ENCODE data around the gene LYPD5. TPM values are rescaled to one million over a fixed set of nuclear protein-coding genes. Genes with fewer than 3 reads are reported as not detected.

Gene LYPD5
- total and polyA plus RNA-seq, 2 of the 13 experiments (the other 11 are each of a cell fraction or from before 2014, with no cell fraction given) = not detected

- H3K4me3 ChIP-seq (replicated peaks in 1 of 3; ENCODE audit: insufficient read depth in 1 of 3, low read depth in 2 of 3, low read length in 3 of 3) = no peak overlapping the region
- H4K20me1 ChIP-seq (ENCODE audit: insufficient read depth, low read length) = no peaks in the 10 kb centered on the region
- WGBS (ENCODE audit: low lambda C conversion rate) = 98% methylated on average over 4 of the region's 4 CpGs
- BruUV-seq (replicated peaks) = no TSS peak
- intact Hi-C loops (cut with micrococcal nuclease; ENCODE audit: unreplicated experiment) = no loop called here
- H3K36me3 ChIP-seq (replicated peaks in 1 of 2; ENCODE audit: control insufficient read depth in 1 of 2, insufficient read depth in 2 of 2, low read length in 2 of 2) = peaks cover 24 to 69% of the 10 kb centered on the region in 2 experiments
- no peak overlapping the region for H3K4me2 ChIP-seq (ENCODE audit: low read depth, low read length)
- ChIA-PET CTCF (ENCODE audit: low intra/inter-chr PET ratio, low total read pairs) (no interaction called here), POLR2A (no interaction called here)
- DNase-seq (ENCODE audit: low spot score) = no peak
- no peak overlapping the region for H2AFZ ChIP-seq (ENCODE audit: low read length)
- H3K27ac ChIP-seq (ENCODE audit: extremely low read length, insufficient read depth, low read length) = no peak overlapping the region
- no peaks in the 10 kb centered on the region for H3K9me3 ChIP-seq (ENCODE audit: low read length)
- FAIRE-seq = no peak
- no peak for ATAC-seq
- peaks cover 15% of the 10 kb centered on the region for H3K4me1 ChIP-seq (ENCODE audit: insufficient read depth, low read length)
- peaks cover 10% of the 10 kb centered on the region for H3K79me2 ChIP-seq (ENCODE audit: insufficient read depth, low read length)
- in situ Hi-C loops (cut with HindIII; ENCODE audit: extremely low pct_ligation_motif_present, low pct_unique_long_range_greater_than_20kb) = loop anchor here (5.0 kb wide), 1 partner anchor 34 kb away; the partner anchor contains the start of gene KCNN4
- H3K27me3 ChIP-seq (ENCODE audit: control insufficient read depth in 1 of 2, insufficient read depth in 2 of 2, low read length in 2 of 2) = no peaks in the 10 kb centered on the region
- TF ChIP-seq SIX1 (CRISPR knock-in tag; IDR thresholded peaks at IDR 0.05; ENCODE audit: borderline replicate concordance) (no peak), ZBTB1 (CRISPR knock-in tag; IDR thresholded peaks at IDR 0.05; ENCODE audit: borderline replicate concordance) (no peak), MLX (CRISPR knock-in tag; IDR thresholded peaks at IDR 0.05) (no peak), MIXL1 (CRISPR knock-in tag; IDR thresholded peaks at IDR 0.05) (no peak), ZSCAN30 (CRISPR knock-in tag; IDR thresholded peaks at IDR 0.05) (no peak), ZSCAN31 (CRISPR knock-in tag; IDR thresholded peaks at IDR 0.05; ENCODE audit: low read depth) (no peak), MAF1 (CRISPR knock-in tag; IDR thresholded peaks at IDR 0.05; ENCODE audit: borderline replicate concordance) (no peak), ZNF740 (CRISPR knock-in tag; IDR thresholded peaks at IDR 0.05) (no peak), ZNF83 (CRISPR knock-in tag; IDR thresholded peaks at IDR 0.05; ENCODE audit: borderline replicate concordance) (no peak), NFKBIZ (CRISPR knock-in tag; IDR thresholded peaks at IDR 0.05) (no peak), HNF4G (IDR thresholded peaks at IDR 0.05; ENCODE audit: borderline replicate concordance, low read depth, low read length) (no peak), HNF4G (CRISPR knock-in tag; IDR thresholded peaks at IDR 0.05; ENCODE audit: borderline replicate concordance, low read depth) (no peak), ARID4A (CRISPR knock-in tag; IDR thresholded peaks at IDR 0.05; ENCODE audit: borderline replicate concordance) (no peak), ZEB1 (IDR thresholded peaks at IDR 0.05; ENCODE audit: insufficient replicate concordance, low read depth) (no peak), U2AF1 (optimal IDR thresholded peaks at IDR 0.05; ENCODE audit: low read depth, low read length) (no peak), HIC2 (CRISPR knock-in tag; IDR thresholded peaks at IDR 0.05; ENCODE audit: low read depth) (no peak)
- no peak overlapping the region for H3K9ac ChIP-seq (ENCODE audit: insufficient read depth, low read depth, low read length)
These were observed 53.6 kb downstream of the LYPD5 start for GRCh38 chr19:43748685-43749084.

All from HepG2 (cell line).